K562 (cell line): ENCODE measurements around the gene PXN. TPM values are rescaled to one million over a fixed set of nuclear protein-coding genes. Genes with fewer than 3 reads are reported as not detected.

Experiments
- CTBP1 ChIP-seq: fragments of 450-650 bp; IDR thresholded peaks from 2 replicates; pipeline ENCODE4 v1.6.1; 2016; ENCODE audit warnings: borderline replicate concordance
- FOXA1 ChIP-seq: fragments of 450-650 bp; IDR thresholded peaks from 2 replicates; pipeline ENCODE4 v1.6.1; 2016; ENCODE audit warnings: mild to moderate bottlenecking, borderline replicate concordance
- HEY1 ChIP-seq: fragments of 250-450 bp; sonication (Bioruptor Pico); IDR thresholded peaks from 2 replicates; pipeline ENCODE4 v1.5.0; 2020; ENCODE audit warnings: mild to moderate bottlenecking, moderate library complexity, borderline replicate concordance
- JUND ChIP-seq, 2 experiments: IDR thresholded peaks; 2 replicates in 1 of 2; 3 replicates in 1 of 2; pipeline ENCODE4 v1.6.1; 2011; ENCODE audit warnings: borderline replicate concordance in 2 of 2, low read depth in 2 of 2, low read length in 2 of 2, improper control_type of control experiment in 1 of 2, missing biosample characterization in 1 of 2, missing genetic modification characterization in 1 of 2, missing genetic modification reagents in 1 of 2
- L3MBTL2 ChIP-seq: fragments of 450-650 bp; IDR thresholded peaks from 2 replicates; pipeline ENCODE4 v1.6.1; 2016; ENCODE audit warnings: mild to moderate bottlenecking, moderate library complexity
- LARP7 ChIP-seq: fragments of 450-650 bp; IDR thresholded peaks from 2 replicates; pipeline ENCODE4 v1.6.1; 2016
- MCM5 ChIP-seq: fragments of 450-650 bp; IDR thresholded peaks from 2 replicates; pipeline ENCODE4 v1.6.1; 2016; ENCODE audit warnings: low read depth
- MED1 ChIP-seq: sonication (generic); formaldehyde crosslinking; IDR thresholded peaks from 2 replicates; pipeline ENCODE4 v1.8.1; 2023; ENCODE audit warnings: missing genetic modification reagents, borderline replicate concordance
- REST ChIP-seq, 2 experiments: fragments of 450-650 bp; formaldehyde crosslinking in 1 of 2; IDR thresholded peaks; 2 replicates each; pipeline versions ENCODE4 v1.4.0 to v1.6.1; 2014 to 2020; ENCODE audit warnings: mild to moderate bottlenecking in 2 of 2, borderline replicate concordance in 1 of 2, low read depth in 1 of 2
- SIRT6 ChIP-seq: IDR thresholded peaks from one replicate; pipeline ENCODE4 v1.6.1; 2012; ENCODE audit warnings: low read depth, mild to moderate bottlenecking, control low read depth, inconsistent platforms, low read length, moderate library complexity
- SMARCC2 ChIP-seq: fragments of 450-650 bp; IDR thresholded peaks from 2 replicates; pipeline ENCODE4 v1.6.1; 2017; ENCODE audit warnings: antibody characterized with exemption, moderate library complexity, mild to moderate bottlenecking, low read depth
- TCFL5 ChIP-seq: fragments of 250-450 bp; sonication (Bioruptor Pico); conservative IDR thresholded peaks from 2 replicates; pipeline ENCODE4 v1.6.1; 2021; ENCODE audit warnings: mild to moderate bottlenecking, moderate library complexity, matching md5 sums
- XRCC4 ChIP-seq: IDR thresholded peaks from one replicate; pipeline ENCODE4 v1.6.1; 2011; ENCODE audit not compliant: insufficient read depth, insufficient read length; ENCODE audit errors: extremely low read depth
- ZNF143 ChIP-seq: sonication (generic); formaldehyde crosslinking; IDR thresholded peaks from 2 replicates; pipeline ENCODE4 v1.9.0; 2022; ENCODE audit warnings: mild to moderate bottlenecking, missing genetic modification reagents
- polyA plus RNA-seq, 8 experiments: library from polyadenylated mRNA; depleted of rRNA in 4 of 8; stranded (reverse) in 5 of 8; unstranded in 3 of 8; fragments of >200 nt; fragmentation: Nextera tagmentation in 2 of 8; fragmentation: Illumina TruSeq in 1 of 8; extraction: Ambion mirVana in 2 of 8; extraction: Trizol in 1 of 8; gene quantifications; 2 replicates each; pipeline versions ENCODE4 v1.2.1 to v1.2.3, GENCODE V29; 2011 to 2014; ENCODE audit warnings: inconsistent platforms in 1 of 8, missing spikeins in 1 of 8
- total RNA-seq, 7 experiments: library from RNA; depleted of rRNA in 6 of 7; stranded (reverse); fragments of >200 nt in 6 of 7; fragmentation: Illumina TruSeq in 2 of 7; extraction: Trizol in 2 of 7; gene quantifications; 2 replicates each; pipeline versions ENCODE4 v1.2.1 to v1.2.3, GENCODE V29; 2011 to 2021; ENCODE audit warnings: low replicate concordance in 1 of 7
- TF ChIP-seq, protein P1 (sequence below): sonication (generic); formaldehyde crosslinking; IDR thresholded peaks from 2 replicates; pipeline ENCODE4 v1.9.0; 2022; ENCODE audit warnings: mild to moderate bottlenecking, missing genetic modification reagents
- TF ChIP-seq, protein P2 (sequence below): fragments of 450-650 bp; IDR thresholded peaks from 2 replicates; pipeline ENCODE4 v1.6.1; 2016; ENCODE audit warnings: low read depth, mild to moderate bottlenecking, moderate library complexity

The PXN gene
- total and polyA plus RNA-seq, 9 of the 15 experiments (the other 6 are each of a cell fraction or from before 2014, with no cell fraction given) = 4.0 to 74.1 (median 18.6) TPM

- TF ChIP-seq SMARCC2 (no peak), MED1 (CRISPR knock-in tag) (no peak), MCM5 (no peak), FOXA1 (peak; percentile 95), CTBP1 (0 out of 2 replicates have a peak, but pooled peaks have one; percentile 17), L3MBTL2 (peak; percentile 92), HEY1 (CRISPR knock-in tag) (peak; percentile 76; the same call in 1 of the 2 replicates), XRCC4 (no peak), LARP7 (0 out of 2 replicates have a peak, but pooled peaks have one; percentile 0), JUND (IDR thresholded peaks at IDR 0.05; ENCODE audit: borderline replicate concordance, low read depth, low read length) (peak; percentile 87), JUND (tag; IDR thresholded peaks at IDR 0.05; ENCODE audit: borderline replicate concordance, low read depth, low read length) (peak; percentile 63; the same call in 2 of the 3 replicates), REST (IDR thresholded peaks at IDR 0.05; ENCODE audit: borderline replicate concordance) (no peak), REST (CRISPR knock-in tag; IDR thresholded peaks at IDR 0.05; ENCODE audit: low read depth) (no peak), SIRT6 (no peak), ZNF143 (CRISPR knock-in tag) (peak; percentile 92), TCFL5 (CRISPR knock-in tag) (no peak)
- TF ChIP-seq, protein P1, sequence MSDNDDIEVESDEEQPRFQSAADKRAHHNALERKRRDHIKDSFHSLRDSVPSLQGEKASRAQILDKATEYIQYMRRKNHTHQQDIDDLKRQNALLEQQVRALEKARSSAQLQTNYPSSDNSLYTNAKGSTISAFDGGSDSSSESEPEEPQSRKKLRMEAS = 0 out of 2 replicates have a peak, but pooled peaks have one; percentile 34
- TF ChIP-seq, protein P2, sequence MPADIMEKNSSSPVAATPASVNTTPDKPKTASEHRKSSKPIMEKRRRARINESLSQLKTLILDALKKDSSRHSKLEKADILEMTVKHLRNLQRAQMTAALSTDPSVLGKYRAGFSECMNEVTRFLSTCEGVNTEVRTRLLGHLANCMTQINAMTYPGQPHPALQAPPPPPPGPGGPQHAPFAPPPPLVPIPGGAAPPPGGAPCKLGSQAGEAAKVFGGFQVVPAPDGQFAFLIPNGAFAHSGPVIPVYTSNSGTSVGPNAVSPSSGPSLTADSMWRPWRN = no peak
Observed at GRCh38 chr12:120301962-120302815, 36.7 kb upstream of the PXN start, which contains the start of gene SIRT4 (continued).
